GM18870 (cell line): Measurements from ENCODE around the gene CDC42BPB.

Experiments used
- ATAC-seq: cut with Tn5 transposase; IDR thresholded peaks from one replicate; pipeline ENCODE4 v1.9.1; 2021; ENCODE audit warnings: moderate library complexity; ENCODE audit not compliant: unreplicated experiment

CDC42BPB gene

DNA sequence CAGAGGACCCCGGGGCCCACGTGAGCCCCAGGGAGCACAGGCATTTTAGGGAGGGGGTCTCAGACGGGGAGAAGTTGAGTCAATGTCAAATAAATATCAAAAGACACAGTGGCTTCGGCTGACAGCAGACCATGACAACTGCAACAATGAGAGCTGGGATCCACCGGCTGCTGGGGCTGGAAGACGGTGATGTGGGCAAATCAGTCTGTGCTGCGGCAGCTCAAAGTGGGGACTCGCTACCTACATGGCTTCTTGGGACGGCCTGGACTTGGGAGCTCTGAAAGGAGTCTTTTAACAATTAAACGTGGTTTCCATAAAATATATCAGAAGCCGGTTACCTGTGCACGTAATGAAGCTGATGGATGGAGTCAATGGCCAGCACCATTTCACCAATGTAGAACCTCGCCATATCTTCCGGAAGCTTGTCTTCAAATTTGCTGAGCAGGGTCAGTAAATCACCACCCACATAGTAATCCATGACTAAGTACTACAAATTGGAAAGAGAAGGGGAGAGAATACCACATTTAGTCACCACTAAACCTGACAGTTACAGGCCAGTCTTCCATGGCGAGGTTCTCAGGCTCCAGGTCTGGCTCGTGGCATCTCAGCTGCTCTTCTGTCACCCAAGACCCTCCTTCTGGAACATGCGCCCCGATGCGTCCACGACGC is 58.0 kb downstream of the CDC42BPB start:
- ATAC-seq: no peak

DNA sequence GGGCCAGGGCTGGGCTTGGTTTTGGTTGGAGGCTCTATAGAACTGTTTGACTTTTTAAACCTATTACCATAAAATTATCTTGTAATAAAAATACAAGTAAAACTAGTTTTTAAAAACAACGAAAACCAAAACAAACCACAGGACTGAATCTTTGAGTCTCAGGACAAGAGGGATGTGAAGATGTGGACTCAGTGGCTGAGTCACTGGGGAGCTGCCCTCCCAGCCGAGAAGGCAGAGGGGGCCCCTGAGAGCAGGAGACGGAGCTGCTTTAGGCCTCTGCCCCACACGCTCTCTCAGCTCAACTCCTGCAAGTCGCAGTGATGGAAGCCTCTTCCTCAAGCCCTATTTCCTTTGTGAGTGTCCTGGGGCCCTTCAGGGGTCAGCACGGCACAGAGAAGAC is 59.0 kb downstream of the CDC42BPB start:
- no peak for ATAC-seq

DNA sequence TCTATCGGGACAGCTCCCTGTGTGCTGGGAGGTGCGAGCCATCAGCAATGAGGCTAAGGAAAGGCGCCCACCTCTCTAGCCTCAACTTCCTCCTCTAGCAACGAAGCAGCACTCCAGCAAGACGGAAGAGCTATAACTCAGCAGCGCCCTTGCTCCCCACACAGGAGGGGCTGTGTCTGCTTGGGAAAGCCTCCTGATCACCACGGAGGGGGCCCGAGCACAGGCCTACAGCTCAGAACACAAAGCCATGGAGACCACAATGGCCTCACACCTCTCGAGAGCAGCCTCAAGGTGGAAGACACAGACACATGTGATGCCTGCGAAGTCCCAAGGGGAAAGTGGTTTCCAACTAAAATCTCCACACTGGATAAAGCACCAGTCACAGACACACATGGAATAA is 60.4 kb downstream of the CDC42BPB start:
- no peak for ATAC-seq

DNA sequence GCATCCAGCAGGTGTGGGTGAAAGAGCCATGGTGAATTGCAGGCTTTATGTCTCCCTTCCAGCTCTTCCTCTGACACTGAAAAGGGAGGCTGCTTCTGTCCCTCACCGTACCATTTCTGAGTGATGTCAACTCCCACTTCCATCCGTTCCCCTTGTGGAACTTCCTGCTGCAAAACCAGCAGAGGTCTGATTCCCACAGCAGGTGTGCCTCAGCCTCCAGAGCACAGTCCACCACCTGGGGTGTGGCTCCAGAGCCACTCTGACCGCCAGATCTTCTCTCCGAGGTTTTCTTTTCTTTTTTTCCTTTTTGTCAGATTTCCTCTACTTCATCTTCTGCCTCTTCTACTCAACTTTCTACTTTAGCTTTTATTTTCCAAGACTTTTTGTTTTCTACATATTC is 62.7 kb downstream of the CDC42BPB start:
- ATAC-seq: no peak

DNA sequence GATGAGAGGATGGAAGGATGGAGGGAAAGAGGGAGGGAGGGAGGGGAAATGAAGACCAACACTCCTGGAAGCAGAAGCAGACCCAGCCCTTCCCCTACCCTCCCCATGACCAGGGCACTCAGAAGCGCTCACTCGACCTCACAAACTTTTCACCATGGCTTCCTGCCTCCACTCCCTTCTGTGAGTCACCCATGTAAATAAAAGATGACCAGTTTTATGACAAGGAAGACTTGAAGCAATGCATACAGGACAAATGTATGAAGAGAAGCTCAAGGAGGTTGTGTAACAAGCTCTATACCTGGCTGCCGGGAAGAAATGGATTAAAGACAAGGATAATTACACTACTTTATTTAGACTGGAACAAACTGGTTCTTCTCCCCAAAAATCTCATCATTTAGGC is 63.8 kb downstream of the CDC42BPB start:
- no peak for ATAC-seq

DNA sequence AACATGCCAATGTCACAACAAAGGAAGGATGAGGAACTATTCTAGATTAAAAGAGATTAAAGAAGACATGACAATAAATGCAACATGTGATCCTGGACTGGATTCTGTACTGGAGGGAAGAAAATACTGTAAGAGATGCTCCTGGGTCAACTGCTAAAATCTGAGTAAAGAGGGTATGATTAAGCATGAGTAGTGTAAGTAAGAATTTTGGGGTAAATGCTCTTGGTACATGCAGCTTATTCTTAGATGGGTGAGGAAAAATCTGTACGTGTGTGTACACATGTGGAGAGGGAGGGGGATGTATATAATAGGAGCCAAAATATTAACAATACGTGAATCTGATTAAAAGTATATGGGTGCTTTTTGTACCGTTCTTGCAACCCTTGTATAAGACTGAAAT is 66.0 kb downstream of the CDC42BPB start:
- no peak for ATAC-seq

DNA sequence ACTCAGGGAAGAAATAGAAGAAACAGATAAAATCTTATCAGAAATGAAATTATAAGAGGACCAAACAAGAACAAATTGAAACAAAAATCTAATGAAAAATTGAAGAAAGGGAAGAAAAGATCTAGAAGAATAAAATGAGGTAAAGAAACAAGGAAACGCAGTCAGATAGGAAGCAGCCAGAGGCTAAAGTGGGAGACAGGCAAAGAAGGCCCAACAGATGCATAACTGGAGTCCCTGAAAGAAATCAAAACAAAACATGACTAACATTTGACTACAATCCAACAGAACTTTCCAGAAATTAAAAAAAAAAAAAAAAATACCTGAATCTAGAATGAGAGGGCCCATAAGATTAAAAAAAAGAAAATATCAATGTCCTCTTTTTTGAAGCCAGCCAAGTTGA is 69.3 kb downstream of the CDC42BPB start:
- no peak for ATAC-seq

DNA sequence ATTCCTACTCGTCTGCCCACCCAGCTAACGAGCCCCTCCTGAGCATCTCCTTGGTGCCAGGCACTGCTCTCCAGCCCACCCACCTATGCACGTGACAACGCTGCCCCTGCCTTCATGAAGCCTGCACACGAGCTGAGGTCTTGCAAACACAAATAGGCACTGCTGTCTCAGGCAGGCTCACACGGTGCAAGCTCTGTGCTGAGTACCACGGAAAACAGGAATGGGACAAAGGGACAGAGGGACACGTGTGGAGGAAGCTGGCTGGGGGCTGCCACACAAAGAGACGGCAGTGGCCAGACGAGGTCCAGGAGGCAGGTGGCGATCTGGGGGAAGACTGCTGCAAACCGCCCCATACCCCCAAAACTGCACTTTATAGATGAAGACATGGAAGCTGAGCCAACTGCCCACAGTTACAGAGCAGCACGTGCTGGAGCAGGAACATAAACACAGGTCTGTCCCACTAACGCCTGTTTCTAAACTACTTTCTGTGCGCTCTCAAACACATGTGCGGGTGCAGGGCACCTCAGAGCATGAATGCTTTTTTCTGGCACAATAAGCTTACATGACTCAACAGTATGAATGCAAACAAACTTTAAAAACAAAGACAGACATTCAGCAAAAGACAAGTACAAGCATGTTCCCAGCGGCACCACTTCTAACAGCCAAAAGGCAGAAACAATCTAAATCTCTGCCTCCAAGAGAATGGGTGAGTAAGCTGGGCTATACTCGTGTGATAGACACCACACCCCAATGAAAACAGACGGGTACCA is 70.4 kb downstream of the CDC42BPB start:
- ATAC-seq: no peak

DNA sequence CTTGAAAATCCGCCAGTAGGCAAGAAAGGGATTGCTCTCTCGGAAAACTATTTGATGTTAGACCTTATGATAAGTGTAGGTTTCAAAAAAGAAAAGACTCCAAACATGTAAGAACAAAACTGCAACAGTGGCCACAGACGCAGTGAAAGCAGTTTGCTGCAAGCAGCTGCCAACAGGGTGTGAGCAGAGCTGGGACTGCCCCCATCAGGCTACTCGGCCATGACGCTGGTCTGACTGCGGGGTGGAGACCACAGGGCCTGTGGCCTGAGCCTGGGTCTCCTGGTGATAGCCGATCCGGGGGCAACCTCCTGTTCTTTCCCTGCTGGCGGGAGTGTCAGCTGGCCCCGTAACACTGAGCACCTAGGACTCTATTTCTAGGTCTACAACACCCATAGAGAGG is 71.7 kb downstream of the CDC42BPB start:
- ATAC-seq: no peak

DNA sequence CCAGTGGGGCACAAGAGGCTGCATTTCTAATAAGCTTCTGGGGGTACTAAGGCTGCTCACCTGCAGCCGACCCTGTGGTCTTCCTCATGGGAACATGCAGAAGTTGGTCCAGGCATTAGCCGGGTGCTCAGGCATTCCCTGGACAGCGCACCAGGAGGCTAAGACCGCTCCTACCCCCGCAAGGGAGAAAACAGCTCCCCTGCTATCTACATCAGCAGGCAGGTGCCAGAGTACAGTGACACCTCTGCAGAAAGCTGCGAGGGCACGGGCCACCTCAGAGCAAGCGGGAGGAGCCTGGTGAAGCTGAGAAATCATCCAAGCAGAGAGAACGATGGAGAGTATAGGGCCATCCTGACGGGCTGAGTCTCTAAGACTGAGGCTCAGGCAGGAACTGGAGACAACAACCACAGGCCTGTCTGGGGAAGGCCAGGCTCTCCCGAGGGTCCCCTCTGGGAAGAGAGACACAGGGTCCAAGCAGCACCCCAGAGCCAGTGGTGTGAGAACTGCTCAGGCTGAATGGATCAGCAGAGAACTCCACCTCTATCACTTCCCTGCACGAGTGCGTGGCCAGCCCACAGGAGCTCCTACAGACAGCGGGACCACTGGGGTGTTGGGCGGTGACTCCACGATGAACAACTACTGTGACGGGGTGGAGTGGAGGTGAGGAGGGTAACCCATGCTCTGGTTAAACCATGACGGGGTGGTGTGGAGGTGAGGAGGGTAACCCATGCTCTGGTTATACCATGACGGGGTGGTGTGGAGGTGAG is 72.8 kb downstream of the CDC42BPB start:
- ATAC-seq: no peak

DNA sequence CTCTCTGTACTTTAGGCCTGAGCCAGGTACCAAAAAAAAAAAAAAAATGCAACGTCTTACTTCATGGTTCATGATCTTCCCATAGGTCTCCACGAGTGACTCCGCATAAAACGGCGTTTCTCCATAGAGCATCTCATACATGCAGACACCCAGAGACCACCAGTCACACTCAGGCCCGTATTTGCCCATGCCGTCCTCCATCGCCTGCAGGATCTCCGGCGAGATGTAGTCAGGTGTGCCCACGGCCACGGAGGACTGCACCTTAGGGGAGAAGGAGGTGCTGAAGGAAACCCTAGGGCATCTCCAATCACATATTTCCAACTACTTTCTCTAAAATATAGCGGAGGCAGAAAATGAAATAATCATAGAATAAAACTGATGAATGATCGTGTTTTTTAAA is 73.9 kb downstream of the CDC42BPB start:
- no peak for ATAC-seq

DNA sequence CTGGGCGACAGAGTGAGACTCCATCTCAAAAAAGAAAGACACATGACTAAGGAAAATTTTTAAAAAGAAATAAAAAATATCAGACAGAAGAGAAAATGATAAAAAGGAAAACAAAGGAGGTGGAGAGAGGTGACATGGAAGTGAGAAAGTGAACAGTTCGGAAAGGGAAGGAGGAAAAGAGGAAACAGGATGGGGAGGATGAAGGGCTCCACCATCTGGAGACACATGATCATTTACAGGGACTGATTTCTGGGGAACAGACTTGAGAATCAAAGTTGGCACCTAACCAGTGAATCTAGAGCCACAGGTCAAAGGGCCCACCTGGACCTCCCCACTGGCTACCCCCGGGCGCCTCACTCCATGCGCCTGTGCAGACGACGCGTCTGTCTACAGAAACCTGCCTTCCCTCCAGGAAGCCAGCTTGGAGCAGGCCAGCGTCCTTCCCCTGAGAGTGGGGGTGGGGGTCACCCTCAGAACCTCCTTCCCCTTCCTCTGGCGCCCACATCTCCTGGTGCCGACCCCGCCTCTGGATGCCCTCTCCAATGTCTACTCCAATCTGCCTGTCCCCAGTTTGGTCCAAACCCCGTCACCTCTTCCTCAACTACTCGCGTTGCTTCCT is 74.4 kb downstream of the CDC42BPB start:
- ATAC-seq: no peak

DNA sequence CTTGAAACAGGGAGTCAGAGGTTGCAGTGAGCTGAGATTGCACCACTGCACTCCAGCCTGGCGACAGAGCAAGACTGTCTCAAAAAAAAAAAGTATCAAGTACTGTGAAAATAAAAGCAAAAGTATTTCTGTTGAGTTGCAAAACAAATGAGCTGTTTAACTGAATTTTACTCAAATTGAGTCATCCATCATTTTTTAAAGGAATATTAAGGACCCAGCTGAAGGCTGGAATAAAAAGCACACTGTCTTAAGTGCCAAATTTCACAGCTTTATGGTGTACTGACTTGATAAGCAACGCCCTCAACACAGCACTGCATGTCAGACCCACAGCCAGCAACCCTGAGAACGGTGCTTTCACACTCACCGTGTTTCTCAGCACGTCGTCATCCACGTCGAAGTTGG is 76.9 kb downstream of the CDC42BPB start:
- no peak for ATAC-seq

DNA sequence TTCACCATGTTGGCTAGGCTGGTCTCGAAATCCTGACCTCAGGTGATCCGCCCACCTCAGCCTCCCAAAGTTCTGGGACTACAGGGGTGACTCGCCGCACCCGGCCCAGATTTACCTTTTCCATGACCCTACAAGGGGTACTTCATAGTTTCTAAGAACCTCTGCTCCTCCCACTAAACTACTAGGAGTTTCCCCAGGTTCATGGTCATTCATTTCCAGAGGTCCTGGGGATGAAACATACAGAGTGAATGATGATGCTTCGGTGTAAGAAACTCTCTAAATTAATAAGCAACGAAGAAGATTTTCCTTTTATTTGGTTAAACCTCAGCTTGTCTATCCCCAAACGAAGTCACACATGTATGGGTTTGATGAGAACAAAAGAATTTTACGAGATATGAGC is 77.9 kb downstream of the CDC42BPB start:
- no peak for ATAC-seq

DNA sequence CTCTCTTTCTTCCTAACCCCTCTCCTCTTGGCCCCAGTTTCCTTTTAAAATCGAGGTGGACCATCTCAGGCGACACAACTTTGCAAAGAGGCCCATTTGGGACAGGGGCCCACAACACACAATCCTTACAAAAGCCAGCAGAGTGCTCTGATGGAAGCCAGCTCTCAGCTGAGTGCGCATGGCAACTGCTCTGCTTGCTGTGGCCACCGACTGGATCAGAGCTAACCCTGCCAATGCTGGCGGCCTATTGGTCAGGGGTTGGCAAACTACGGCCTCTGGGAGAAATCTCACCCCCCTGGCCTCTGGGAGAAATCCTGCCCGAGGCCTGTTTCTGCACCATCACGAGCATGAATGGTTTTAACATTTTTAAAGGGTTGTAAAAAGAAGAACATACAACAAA is 79.9 kb downstream of the CDC42BPB start:
- no peak for ATAC-seq

DNA sequence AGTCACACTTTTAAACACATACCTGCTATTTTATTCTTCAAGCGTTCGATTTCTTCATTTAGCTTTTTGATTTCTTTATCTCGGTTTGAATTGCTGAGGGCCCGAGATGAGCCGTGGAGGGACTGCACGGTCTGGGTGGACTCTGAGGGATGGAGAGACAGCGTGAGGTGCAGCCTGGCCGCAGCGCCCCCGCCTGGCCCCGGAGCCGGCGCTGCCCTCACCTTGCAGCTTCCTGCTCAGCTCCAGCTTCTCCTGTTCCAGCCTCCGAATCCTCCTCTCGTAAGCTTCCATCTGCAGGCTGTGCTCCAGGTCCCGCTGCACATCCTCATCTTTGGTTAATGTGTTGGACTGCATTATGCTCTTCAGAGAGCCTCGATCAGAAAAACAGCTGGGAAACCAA is 81.7 kb downstream of the CDC42BPB start:
- ATAC-seq: no peak

DNA sequence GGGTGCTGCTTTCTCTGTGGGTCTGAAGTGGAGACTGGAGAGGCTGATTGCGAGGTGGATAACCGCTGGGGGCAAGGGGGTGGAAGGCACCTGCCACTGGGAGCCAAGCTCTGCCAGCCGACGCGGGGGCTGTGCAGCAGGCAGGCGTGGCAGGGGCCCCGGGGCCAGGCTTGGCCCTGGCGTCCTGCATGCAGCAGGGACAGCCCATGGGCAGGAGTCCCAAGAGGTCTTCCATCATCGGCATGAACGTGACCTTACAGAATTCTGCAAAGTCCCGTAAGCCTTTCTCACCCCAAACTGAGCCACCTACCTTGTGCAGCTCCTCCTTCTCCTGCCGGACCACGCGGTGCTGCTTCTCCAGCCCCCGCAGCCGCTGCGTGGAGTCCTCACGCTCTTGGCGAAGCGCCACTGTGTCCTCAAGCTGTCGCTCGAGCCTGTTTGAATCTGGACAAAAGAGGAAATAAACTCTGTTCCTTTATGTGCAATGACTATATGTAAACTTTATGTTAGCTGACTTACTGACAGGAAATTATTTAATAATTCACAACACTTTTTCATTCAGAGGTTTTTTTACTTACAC is 83.6 kb downstream of the CDC42BPB start:
- ATAC-seq: no peak

DNA sequence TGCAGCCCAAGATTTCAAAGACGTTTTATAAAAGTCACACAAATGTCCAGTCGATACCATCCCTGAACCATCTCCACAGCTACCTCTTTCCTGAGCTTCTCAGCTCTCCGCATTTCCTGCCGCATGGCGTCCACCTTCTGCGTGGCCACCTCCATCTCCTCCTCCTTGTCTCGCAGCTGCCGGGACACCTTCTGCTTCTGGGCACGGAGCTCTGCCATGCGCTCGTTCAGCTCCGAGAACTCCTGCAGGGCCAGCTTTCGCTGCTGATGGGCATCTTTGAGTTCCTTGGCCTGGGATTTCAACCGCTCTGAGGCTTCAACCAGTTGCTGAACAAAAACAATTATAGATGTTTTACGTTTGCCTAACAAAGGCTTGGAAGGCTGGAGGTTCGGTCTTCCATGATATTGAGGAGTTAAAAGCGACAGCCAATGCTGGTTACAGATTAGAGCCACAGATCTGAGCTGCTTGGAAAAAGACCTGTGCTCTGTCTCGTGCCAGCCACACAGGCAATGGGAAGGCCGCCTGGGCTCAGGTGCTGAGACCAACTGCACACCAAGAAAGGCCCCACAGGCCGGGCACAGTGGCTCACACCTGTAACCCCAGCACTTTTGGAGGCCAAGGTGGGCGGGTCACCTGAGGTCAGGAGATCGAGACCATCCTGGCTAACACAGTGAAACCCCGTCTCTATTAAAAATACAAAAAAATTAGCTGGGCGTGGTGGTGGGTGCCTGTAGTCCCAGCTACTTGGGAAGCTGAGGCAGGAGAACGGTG is 85.3 kb downstream of the CDC42BPB start:
- no peak for ATAC-seq

DNA sequence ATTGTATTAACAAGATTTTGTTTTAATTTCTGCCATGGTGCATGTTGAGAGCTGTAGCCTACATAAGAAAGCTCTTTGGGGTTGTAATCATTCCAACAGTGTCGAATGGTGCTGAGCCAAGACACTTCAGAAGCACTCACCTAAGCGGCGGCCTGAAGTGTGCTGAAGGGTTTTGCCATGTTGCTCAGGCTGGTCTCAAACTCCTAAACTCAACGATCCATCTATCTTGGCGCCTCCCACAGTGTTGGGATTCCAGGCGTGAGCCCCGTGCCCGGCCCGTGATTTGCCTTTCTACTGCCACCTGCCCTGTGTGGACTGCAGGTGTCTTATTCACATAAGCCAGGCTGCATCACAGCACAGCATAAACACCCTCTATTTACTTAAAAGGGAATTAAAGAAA is 86.0 kb downstream of the CDC42BPB start:
- ATAC-seq: no peak

DNA sequence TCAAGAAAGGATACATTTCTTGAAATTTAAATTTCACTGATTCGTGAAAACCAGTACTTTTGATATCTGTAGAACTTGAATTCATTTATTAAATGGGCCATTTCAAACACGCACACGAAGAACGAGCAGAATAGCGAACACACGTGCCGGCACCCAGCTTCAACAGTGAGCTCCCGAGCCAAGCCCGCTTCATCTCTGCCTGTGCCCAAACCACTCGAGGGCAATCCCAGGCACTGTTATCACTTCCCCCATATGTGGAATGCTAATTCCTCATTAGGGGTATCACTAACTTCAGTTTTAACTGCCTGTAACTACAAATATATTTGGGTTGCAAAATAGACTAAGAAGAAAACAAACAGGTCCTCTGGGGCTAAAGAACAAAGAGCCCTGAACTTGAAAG is 86.9 kb downstream of the CDC42BPB start:
- no peak for ATAC-seq
